IPS-18a (cell line): ENCODE results near the gene UROD.

Source experiments
- H3K27ac ChIP-seq: one replicate; pipeline ENCODE4 v1.5.1; 2013; ENCODE audit warnings: low read length
- H3K27me3 ChIP-seq: one replicate; pipeline ENCODE4 v1.6.1; 2013; ENCODE audit warnings: mild to moderate bottlenecking, low read length; ENCODE audit not compliant: control insufficient read depth, insufficient read depth
- H3K36me3 ChIP-seq: one replicate; pipeline ENCODE4 v1.6.1; 2013; ENCODE audit warnings: low read depth, low read length; ENCODE audit not compliant: control insufficient read depth
- H3K4me1 ChIP-seq: one replicate; pipeline ENCODE4 v1.6.1; 2013; ENCODE audit warnings: low read depth, low read length; ENCODE audit not compliant: control insufficient read depth
- H3K4me3 ChIP-seq: one replicate; pipeline ENCODE4 v1.5.1; 2013; ENCODE audit warnings: low read length
- H3K9ac ChIP-seq: one replicate; pipeline ENCODE4 v1.6.1; 2013; ENCODE audit warnings: mild to moderate bottlenecking, low read length, moderate library complexity
- H3K9me3 ChIP-seq: one replicate; pipeline ENCODE4 v1.6.1; 2013; ENCODE audit warnings: low read depth, low read length; ENCODE audit not compliant: control insufficient read depth

Gene UROD

DNA sequence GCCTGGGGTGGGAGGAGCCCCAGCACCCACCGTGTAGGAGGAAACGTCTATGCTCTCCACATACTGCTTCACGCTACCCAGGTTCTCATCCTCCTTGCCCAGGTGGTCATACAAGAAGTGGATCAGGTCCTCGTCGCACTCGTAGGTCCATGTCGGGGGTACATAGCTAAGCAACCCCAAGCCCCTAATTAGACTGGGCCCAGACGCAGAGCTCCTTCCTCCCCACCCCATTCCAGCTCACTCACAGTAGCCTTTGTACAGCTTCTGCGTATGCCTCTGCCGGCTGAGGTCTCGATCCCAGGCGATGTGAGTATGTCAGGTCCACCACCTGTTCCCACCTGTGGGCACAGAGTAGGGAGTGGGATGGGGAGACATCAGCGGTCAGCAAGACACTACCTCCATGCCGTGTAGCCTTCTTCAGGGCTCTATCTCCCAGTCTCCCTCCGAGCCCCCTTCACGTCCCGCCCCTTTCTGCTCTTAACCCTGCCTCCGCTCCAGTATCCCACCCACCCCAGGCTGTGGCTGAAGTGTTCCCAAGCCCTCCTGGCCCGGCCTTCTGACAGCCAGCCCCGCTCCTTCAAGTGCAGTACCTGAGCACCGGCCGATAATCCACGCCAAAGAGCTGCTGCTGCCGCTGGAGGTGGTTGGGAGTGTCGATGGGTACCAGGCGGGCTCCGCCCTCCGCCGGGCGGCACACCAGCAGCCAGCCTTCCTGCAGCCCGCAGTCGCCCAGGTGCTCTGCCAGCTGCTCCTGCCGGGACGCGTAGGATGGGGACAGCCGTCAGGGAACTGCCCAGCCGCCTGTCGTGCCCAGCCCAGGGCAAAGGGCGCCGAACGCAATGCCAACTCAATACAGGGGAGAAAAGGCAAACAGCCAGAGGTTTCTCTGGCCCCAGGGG lies 1.8 kb upstream of the UROD start:
- Histone ChIP-seq H3K27me3 (peaks cover 4% of the 10 kb centered on the region), H3K36me3 (peaks cover 24% of the 10 kb centered on the region), H3K4me1 (peaks cover 6% of the 10 kb centered on the region), H3K27ac (no peak overlapping the region), H3K9me3 (no peaks in the 10 kb centered on the region), H3K4me3 (peak overlapping the region; percentile 77), H3K9ac (peak overlapping the region; percentile 19)

DNA sequence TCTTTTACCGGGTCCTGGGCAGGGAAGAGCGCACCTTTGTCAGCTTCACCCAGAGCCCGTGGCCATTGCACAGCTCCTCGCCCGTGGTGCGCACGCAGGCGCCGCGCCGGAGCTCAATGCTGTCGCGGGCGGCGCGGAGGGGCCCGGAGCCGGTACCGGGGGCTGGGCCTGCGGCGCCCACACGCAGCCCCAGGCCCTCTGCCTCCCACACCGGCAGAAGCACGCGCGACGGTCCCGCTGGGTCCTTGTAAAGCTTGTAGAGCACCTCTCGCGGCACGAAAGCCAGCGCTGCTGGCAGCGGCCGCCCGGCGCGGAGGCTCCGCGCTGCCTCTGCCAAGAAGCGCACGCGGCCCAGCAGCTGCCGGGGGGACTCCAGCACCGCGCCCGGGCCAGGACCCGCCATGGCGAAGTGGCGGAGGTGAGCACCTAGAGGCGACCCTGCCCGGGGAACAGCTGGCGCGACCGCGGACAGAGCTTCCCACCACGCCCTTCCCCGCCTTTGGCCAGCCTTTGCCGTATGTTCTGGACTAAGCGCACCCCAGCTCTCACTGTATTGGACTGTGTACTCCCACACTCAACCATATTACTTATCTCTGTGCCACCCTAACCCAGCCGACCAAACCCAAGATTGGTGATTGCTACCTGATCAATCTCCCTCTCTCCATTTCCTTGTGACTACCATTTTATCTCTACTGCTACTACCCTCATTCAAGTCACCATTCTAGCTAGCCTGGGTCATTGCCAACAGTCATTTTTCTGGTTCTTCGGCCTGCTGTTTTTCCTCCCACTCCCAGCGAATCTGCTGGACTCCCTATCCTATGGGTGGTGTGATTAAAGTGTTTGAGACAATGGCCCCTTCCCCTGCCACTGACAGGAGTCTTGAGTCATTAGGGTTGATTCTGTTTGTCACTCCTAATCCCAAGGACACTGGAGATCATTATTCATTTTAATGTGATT lies 921 bp upstream of the UROD start, which contains the start of gene HECTD3:
Gene HECTD3 (minus strand): TSS at position 470 of the 957 bp plus-strand sequence. CDS start 67 bp downstream, at position 403.
- peaks cover 6% of the 10 kb centered on the region for H3K4me1 ChIP-seq
- peak within 1 kb of the TSS; percentile 77 for H3K4me3 ChIP-seq
- H3K9me3 ChIP-seq, result no peaks in the 10 kb centered on the region
- H3K27ac ChIP-seq, result peak within 1 kb of the TSS; percentile 25
- H3K9ac ChIP-seq, result peak within 1 kb of the TSS; percentile 74
- H3K27me3 ChIP-seq, result peaks cover 4% of the 10 kb centered on the region
- peaks cover 16% of the 10 kb centered on the region for H3K36me3 ChIP-seq

DNA sequence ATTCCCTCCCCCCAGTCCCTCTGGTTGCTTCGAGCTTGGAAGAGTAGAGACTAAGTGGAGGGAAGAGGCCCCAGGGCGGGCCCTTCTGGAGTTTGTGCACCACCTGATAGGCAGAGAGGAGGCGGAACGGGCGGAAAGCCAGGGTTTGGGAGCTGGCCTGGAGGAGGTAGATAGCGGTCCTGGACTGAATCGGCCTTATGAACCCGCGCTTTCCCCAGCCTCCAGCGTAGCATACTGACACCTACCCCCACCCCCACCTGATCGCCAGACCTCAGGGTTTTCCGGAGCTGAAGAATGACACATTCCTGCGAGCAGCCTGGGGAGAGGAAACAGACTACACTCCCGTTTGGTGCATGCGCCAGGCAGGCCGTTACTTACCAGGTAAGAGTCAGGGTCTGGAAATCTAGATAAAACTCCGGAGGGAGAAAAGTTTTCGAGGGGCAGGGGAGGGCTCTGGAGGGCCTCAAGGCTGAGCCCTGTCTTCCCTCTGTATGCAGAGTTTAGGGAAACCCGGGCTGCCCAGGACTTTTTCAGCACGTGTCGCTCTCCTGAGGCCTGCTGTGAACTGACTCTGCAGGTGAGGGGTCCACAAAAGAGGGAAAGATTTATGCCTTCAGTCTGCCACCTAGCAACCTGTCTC lies 705 bp downstream of the UROD start:
- no peaks in the 10 kb centered on the region for H3K9me3 ChIP-seq
- H3K36me3 ChIP-seq, result peaks cover 10% of the 10 kb centered on the region
- H3K4me3 ChIP-seq, result peak overlapping the region; percentile 77
- H3K27me3 ChIP-seq, result peaks cover 4% of the 10 kb centered on the region
- H3K27ac ChIP-seq, result peak overlapping the region; percentile 25
- peak overlapping the region; percentile 74 for H3K9ac ChIP-seq
- peaks cover 6% of the 10 kb centered on the region for H3K4me1 ChIP-seq

DNA sequence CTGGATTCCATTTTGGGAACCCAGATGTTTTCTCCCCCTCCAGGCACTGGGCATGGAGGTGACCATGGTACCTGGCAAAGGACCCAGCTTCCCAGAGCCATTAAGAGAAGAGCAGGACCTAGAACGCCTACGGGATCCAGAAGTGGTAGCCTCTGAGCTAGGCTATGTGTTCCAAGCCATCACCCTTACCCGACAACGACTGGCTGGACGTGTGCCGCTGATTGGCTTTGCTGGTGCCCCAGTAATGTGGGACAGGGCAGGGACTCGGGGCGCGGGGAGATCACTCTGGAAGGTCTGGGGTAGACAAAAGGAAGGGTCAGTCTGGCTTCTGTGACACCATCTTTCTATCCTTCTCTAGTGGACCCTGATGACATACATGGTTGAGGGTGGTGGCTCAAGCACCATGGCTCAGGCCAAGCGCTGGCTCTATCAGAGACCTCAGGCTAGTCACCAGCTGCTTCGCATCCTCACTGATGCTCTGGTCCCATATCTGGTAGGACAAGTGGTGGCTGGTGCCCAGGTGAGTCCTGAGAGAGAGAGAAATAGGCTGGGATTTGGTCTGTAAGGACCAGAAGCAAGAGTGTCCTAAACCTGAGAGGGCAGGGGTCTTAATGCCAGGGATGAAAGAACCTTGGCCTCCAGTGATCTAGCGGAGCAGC lies 1.6 kb downstream of the UROD start:
- Histone ChIP-seq H3K9ac (no peak overlapping the region), H3K27me3 (peaks cover 4% of the 10 kb centered on the region), H3K4me3 (no peak overlapping the region), H3K9me3 (no peaks in the 10 kb centered on the region), H3K27ac (no peak overlapping the region), H3K4me1 (peaks cover 6% of the 10 kb centered on the region), H3K36me3 (peaks cover under 1% of the 10 kb centered on the region)

DNA sequence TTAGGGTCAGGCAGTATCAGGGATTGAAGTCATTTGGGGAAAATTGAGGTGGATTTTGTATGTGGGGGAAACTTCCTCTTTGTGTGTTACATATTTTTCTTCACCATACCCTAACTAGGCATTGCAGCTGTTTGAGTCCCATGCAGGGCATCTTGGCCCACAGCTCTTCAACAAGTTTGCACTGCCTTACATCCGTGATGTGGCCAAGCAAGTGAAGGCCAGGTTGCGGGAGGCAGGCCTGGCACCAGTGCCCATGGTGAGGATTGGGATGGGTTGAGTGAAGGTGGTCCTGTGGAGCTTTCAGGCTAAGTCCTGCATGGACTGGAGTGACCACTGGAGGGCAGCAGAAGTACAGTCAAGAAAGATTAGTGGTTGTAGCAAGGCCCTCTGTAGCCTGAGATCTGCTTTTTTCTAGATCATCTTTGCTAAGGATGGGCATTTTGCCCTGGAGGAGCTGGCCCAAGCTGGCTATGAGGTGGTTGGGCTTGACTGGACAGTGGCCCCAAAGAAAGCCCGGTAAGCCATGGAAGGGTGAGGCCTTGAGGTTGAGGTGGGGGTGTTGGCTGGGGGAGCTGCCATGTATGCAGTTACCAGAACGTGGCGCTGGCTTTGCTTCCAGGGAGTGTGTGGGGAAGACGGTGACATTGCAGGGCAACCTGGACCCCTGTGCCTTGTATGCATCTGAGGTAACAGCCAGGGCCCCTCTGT lies 2.4 kb downstream of the UROD start:
- Histone ChIP-seq H3K4me1 (peaks cover 6% of the 10 kb centered on the region), H3K9me3 (no peaks in the 10 kb centered on the region), H3K9ac (no peak overlapping the region), H3K36me3 (no peaks in the 10 kb centered on the region), H3K27ac (no peak overlapping the region), H3K4me3 (no peak overlapping the region), H3K27me3 (peaks cover 4% of the 10 kb centered on the region)

DNA sequence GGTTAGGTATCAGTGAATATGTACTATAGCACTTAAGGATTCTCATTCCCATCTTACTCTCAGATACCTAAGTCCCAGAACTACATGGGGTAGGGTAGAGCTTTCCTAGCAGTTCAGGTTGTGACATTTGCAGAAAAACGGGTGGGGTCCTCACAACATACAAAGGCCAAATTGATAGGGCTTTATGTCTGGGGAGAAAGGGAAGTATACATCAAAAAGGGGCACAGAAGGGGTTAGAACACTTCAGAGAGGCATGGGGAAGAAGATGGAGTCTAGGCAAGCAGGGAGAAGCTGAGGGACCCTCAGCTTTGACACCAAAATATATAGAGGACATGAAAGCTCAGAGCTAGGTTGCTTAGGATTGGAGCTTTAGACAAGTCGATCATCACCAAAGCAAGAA lies 3.6 kb downstream of the UROD start:
- Histone ChIP-seq H3K27ac (no peak overlapping the region), H3K4me1 (peaks cover 6% of the 10 kb centered on the region), H3K9ac (no peak overlapping the region), H3K4me3 (no peak overlapping the region), H3K27me3 (no peaks in the 10 kb centered on the region), H3K9me3 (no peaks in the 10 kb centered on the region), H3K36me3 (no peaks in the 10 kb centered on the region)

DNA sequence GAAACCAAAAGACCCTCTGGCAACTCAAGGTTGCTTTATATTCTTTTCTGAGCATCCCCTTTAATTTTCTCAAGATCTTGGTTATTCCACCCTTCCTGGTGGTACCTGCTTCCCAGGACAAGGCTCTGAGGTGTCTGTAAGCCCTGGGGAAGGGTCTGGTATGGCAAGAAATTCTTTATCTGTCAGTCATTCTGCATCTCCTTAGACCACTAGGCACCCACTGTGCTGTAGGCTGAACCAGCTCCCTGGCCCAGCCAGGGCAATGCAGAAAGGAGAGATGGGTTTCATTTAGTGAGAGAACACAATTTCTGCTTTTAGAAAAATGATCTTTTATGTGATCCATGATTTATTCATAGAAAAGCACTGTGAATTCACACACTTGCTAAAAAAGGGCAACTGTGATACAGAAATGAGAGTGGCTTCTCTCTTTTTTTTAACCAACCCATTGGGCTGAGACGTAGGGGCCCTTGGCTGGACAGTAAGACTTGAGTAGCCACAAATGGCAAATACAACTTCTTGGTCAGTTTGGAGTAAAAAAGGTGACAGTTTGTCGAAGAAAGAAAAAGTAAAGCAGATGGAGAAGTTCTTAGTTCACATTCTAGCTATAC lies 4.1 kb downstream of the UROD start:
- no peaks in the 10 kb centered on the region for H3K36me3 ChIP-seq
- H3K4me1 ChIP-seq, result peaks cover 6% of the 10 kb centered on the region
- no peaks in the 10 kb centered on the region for H3K9me3 ChIP-seq
- no peak overlapping the region for H3K27ac ChIP-seq
- H3K4me3 ChIP-seq, result no peak overlapping the region
- no peak overlapping the region for H3K9ac ChIP-seq
- H3K27me3 ChIP-seq, result no peaks in the 10 kb centered on the region

DNA sequence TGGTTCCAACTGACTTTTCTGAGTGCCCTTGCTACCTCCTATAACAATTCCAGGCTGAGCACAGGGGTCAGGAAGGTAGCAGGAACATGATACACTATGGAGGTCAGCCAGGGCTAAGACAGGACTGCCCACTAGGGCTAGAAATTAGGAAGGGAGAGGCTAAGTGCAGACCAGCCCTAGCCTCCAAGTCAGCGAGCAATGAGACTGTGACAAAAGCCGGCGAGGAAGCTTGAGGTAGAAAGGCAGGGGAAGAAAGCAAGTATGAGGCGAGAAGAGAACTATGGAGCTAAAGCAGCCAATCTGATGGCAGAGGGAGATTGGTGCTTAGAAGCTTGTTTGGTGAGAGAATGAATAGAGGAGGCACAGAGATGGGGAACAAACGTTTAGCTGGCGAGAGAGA lies 4.7 kb downstream of the UROD start:
- Histone ChIP-seq H3K4me3 (no peak overlapping the region), H3K36me3 (no peaks in the 10 kb centered on the region), H3K27ac (no peak overlapping the region), H3K9me3 (no peaks in the 10 kb centered on the region), H3K4me1 (peaks cover under 1% of the 10 kb centered on the region), H3K9ac (no peak overlapping the region), H3K27me3 (no peaks in the 10 kb centered on the region)

DNA sequence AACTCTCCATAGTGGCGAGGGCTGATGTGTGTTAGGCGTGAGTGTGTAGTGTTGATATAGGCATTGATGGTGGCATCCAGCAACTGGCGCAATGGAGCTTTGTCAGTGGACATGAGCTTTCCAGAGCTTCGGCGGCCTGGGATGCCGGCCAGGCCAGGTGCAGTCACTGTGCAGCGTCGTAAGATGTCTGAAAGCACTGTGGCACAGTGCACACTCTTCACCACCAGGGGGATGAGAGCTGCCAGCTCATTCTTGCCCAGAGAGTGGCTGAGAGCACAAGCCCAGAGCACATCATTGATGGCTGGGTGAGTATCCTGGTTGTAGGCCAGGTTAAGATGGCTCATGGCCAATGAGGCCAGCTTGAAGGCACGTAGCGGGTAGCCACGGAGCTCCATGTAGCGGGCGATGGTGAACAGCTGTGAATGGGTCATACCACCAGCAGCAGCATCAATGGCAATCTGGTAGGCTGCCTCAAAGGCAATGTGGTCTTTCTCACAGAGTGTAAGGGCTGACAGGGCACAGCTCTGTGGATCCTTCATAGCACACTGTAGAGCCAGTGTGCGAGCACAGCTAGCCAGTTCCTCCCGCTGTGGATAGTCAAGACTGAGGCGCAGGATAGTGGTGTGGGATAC lies 6.7 kb downstream of the UROD start:
- Histone ChIP-seq H3K4me3 (no peak overlapping the region), H3K4me1 (no peaks in the 10 kb centered on the region), H3K9ac (no peak overlapping the region), H3K27ac (no peak overlapping the region), H3K9me3 (no peaks in the 10 kb centered on the region), H3K27me3 (no peaks in the 10 kb centered on the region), H3K36me3 (no peaks in the 10 kb centered on the region)

DNA sequence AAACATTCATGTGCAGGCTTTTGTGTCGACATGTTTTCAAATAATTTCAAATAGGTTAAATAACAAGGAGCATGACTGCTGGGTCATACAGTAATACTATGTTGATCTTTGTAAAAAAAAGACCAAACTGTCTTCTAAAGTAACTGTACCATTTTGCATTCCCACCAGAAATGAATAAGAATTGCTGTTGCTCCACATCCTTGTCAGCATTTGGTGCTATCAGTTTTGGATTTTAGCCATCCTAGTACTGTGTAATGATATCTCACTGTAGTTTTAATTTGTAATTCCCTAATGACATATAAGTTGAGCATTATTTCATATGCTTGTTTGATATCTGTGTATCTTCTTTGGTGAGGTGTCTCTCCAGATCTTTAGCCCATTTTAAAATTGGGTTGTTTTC lies 11.6 kb downstream of the UROD start:
- no peaks in the 10 kb centered on the region for H3K9me3 ChIP-seq
- no peaks in the 10 kb centered on the region for H3K4me1 ChIP-seq
- H3K9ac ChIP-seq, result no peak overlapping the region
- H3K27me3 ChIP-seq, result no peaks in the 10 kb centered on the region
- no peak overlapping the region for H3K4me3 ChIP-seq
- H3K27ac ChIP-seq, result no peak overlapping the region
- no peaks in the 10 kb centered on the region for H3K36me3 ChIP-seq
